ENCODE measurements around the gene DPM3. TPM values are rescaled to one million over a fixed set of nuclear protein-coding genes. Genes with fewer than 3 reads are reported as not detected.

Gene DPM3
- total and polyA plus RNA-seq, 2 of the 13 experiments (the other 11 are each of a cell fraction or from before 2014, with no cell fraction given) = 23.2 to 53.4 TPM

DNA sequence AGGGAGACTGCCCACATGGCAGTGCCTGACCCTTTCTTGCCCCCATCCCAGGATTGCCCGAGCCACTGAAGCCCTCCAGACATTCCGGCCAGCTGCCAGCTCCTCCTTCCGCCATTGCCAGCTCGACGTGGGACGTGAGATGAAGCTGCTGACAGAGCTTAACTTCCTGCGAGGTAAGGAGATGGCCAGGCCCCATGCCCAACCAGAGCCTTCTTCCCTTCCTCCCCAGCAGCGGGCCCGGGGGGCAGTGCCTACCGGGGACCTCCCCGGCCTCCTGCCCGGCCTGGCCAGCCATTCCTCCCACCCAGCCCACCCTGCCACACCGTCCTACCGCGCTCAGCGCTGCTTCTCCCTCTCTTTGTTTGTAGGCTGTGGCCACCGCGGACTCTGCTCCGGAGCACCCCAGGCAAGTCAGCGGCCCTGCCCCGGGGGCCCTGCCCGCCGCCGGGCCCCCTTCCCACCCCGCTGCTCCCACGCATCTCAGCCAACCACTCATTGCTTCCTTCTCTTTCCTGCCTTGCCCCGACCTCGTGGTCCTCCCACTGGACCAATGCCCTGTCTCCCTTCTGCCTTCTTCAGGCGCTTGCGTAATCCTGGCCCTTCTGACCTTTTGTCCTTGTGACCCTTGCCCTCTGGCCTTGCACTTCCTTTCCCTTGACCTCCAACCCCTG, 38.2 kb upstream of the DPM3 start:
- ATAC-seq = peak; percentile 59
- Histone ChIP-seq H3K36me3 (replicated peaks in 1 of 2; ENCODE audit: control insufficient read depth in 1 of 2, insufficient read depth in 2 of 2, low read length in 2 of 2) (no peaks in the 10 kb centered on the region), H3K27me3 (ENCODE audit: control insufficient read depth in 1 of 2, insufficient read depth in 2 of 2, low read length in 2 of 2) (peaks cover 2 to 16% of the 10 kb centered on the region in 2 experiments; a peak in 3 of 5 replicates), H2AFZ (ENCODE audit: low read length) (peak overlapping the region; percentile 27), H3K27ac (ENCODE audit: extremely low read length, insufficient read depth, low read length) (no peak overlapping the region), H4K20me1 (ENCODE audit: insufficient read depth, low read length) (no peaks in the 10 kb centered on the region), H3K9ac (ENCODE audit: insufficient read depth, low read depth, low read length) (peak overlapping the region; percentile 34), H3K9me3 (ENCODE audit: low read length) (no peaks in the 10 kb centered on the region), H3K4me2 (ENCODE audit: low read depth, low read length) (peak overlapping the region; percentile 76), H3K4me1 (ENCODE audit: insufficient read depth, low read length) (peaks cover 40% of the 10 kb centered on the region), H3K79me2 (ENCODE audit: insufficient read depth, low read length) (no peaks in the 10 kb centered on the region), H3K4me3 (replicated peaks in 1 of 3; ENCODE audit: insufficient read depth in 1 of 3, low read depth in 2 of 3, low read length in 3 of 3) (peak overlapping the region; percentile 26 to 69 (median 50); a peak in 5 of 6 replicates)
- in situ Hi-C loops (cut with HindIII; ENCODE audit: extremely low pct_ligation_motif_present, low pct_unique_long_range_greater_than_20kb) = no loop called here
- no TSS peak for BruUV-seq (replicated peaks)
- intact Hi-C loops (cut with micrococcal nuclease; ENCODE audit: unreplicated experiment) = no loop called here
- no peak for FAIRE-seq
- ChIA-PET POLR2A (interaction anchor here (0.9 to 1.3 kb wide), 4 partner anchors 15 to 52 kb away, joined by 3 to 5 read pairs (median 4); partner anchors contain the start of gene SLC50A1), CTCF (ENCODE audit: low intra/inter-chr PET ratio, low total read pairs) (interaction anchor here (1.4 kb wide), 1 partner anchor 15 kb away, joined by 4 read pairs; no protein-coding TSS in a partner anchor)
- WGBS (ENCODE audit: low lambda C conversion rate) = 6% methylated on average over 21 of the region's 30 CpGs
- DNase-seq (ENCODE audit: low spot score) = no peak
- TF ChIP-seq, protein P1, sequence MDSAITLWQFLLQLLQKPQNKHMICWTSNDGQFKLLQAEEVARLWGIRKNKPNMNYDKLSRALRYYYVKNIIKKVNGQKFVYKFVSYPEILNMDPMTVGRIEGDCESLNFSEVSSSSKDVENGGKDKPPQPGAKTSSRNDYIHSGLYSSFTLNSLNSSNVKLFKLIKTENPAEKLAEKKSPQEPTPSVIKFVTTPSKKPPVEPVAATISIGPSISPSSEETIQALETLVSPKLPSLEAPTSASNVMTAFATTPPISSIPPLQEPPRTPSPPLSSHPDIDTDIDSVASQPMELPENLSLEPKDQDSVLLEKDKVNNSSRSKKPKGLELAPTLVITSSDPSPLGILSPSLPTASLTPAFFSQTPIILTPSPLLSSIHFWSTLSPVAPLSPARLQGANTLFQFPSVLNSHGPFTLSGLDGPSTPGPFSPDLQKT (CRISPR knock-in tag; IDR thresholded peaks at IDR 0.05; ENCODE audit: borderline replicate concordance) = no peak
- TF ChIP-seq, protein P2, sequence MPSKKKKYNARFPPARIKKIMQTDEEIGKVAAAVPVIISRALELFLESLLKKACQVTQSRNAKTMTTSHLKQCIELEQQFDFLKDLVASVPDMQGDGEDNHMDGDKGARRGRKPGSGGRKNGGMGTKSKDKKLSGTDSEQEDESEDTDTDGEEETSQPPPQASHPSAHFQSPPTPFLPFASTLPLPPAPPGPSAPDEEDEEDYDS (CRISPR knock-in tag; IDR thresholded peaks at IDR 0.05) = no peak
- TF ChIP-seq TGIF2 (CRISPR knock-in tag; IDR thresholded peaks at IDR 0.05) (peak; percentile 39; the same call in 1 of the 2 replicates), GATA4 (IDR thresholded peaks at IDR 0.05; ENCODE audit: borderline replicate concordance, low read depth) (no peak), KLF11 (CRISPR knock-in tag; IDR thresholded peaks at IDR 0.05) (no peak), POLR2G (IDR thresholded peaks at IDR 0.05; ENCODE audit: low read depth, low read length) (no peak), CENPT (CRISPR knock-in tag; IDR thresholded peaks at IDR 0.05; ENCODE audit: low read depth) (no peak), ZBTB38 (CRISPR knock-in tag; IDR thresholded peaks at IDR 0.05) (no peak), JUNB (CRISPR knock-in tag; IDR thresholded peaks at IDR 0.05; ENCODE audit: borderline replicate concordance) (no peak), MEIS2 (CRISPR knock-in tag; IDR thresholded peaks at IDR 0.05) (no peak)
- TF ChIP-seq, protein P3, sequence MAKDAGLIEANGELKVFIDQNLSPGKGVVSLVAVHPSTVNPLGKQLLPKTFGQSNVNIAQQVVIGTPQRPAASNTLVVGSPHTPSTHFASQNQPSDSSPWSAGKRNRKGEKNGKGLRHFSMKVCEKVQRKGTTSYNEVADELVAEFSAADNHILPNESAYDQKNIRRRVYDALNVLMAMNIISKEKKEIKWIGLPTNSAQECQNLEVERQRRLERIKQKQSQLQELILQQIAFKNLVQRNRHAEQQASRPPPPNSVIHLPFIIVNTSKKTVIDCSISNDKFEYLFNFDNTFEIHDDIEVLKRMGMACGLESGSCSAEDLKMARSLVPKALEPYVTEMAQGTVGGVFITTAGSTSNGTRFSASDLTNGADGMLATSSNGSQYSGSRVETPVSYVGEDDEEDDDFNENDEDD (CRISPR knock-in tag; IDR thresholded peaks at IDR 0.05; ENCODE audit: borderline replicate concordance) = peak; percentile 29; the same call in 1 of the 2 replicates
- TF ChIP-seq, protein P4, sequence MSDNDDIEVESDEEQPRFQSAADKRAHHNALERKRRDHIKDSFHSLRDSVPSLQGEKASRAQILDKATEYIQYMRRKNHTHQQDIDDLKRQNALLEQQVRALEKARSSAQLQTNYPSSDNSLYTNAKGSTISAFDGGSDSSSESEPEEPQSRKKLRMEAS (IDR thresholded peaks at IDR 0.05) = peak; percentile 76
- TF ChIP-seq, protein P5, sequence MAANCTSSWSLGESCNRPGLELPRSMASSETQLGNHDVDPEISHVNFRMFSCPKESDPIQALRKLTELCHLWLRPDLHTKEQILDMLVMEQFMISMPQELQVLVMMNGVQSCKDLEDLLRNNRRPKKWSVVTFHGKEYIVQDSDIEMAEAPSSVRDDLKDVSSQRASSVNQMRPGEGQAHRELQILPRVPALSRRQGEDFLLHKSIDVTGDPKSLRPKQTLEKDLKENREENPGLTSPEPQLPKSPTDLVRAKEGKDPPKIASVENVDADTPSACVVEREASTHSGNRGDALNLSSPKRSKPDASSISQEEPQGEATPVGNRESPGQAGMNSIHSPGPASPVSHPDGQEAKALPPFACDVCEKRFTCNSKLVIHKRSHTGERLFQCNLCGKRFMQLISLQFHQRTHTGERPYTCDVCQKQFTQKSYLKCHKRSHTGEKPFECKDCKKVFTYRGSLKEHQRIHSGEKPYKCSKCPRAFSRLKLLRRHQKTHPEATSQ (CRISPR knock-in tag; IDR thresholded peaks at IDR 0.05; ENCODE audit: borderline replicate concordance) = no peak
- TF ChIP-seq, protein P6, sequence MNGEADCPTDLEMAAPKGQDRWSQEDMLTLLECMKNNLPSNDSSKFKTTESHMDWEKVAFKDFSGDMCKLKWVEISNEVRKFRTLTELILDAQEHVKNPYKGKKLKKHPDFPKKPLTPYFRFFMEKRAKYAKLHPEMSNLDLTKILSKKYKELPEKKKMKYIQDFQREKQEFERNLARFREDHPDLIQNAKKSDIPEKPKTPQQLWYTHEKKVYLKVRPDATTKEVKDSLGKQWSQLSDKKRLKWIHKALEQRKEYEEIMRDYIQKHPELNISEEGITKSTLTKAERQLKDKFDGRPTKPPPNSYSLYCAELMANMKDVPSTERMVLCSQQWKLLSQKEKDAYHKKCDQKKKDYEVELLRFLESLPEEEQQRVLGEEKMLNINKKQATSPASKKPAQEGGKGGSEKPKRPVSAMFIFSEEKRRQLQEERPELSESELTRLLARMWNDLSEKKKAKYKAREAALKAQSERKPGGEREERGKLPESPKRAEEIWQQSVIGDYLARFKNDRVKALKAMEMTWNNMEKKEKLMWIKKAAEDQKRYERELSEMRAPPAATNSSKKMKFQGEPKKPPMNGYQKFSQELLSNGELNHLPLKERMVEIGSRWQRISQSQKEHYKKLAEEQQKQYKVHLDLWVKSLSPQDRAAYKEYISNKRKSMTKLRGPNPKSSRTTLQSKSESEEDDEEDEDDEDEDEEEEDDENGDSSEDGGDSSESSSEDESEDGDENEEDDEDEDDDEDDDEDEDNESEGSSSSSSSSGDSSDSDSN (CRISPR knock-in tag; IDR thresholded peaks at IDR 0.05) = no peak
